Erythroblast (primary cell): ENCODE measurements around the gene MT1X.

ENCODE experiments used
- GATA1 ChIP-seq: IDR thresholded peaks from 2 replicates; pipeline ENCODE4 v1.6.1; 2011; ENCODE audit warnings: low read depth, mild to moderate bottlenecking, control low read depth, low read length, moderate library complexity
- POLR2A ChIP-seq: IDR thresholded peaks from 2 replicates; pipeline ENCODE4 v1.6.1; 2011; ENCODE audit warnings: mild to moderate bottlenecking, low read length

DNA sequence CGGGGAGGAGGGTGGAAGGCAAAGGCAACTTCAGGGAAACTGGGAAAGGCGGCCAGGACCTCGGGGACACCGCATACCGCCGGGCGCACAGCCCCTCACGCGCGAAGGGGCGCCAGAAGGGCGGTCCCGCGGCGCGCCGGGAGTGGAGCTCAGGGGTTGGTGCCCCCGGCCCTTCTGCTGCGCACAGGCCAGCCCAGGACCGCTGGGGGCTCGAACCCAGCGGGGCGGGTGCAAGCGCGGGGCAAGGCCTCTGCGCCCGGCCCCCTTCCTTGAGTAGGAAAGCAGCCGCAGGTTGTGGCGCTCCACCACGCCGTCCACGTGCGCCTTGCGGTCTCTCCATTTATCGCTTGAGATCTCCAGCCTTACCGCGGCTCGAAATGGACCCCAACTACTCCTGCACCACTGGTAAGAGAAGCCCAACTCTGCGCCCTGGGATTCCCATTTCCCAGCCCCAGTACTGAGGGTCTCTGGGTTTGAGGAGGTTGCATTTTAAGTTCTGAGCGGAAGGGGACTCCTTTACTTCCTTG is 46.8 kb upstream of the MT1X start:
- TF ChIP-seq POLR2A (no peak), GATA1 (no peak)
